Lung (tissue), 12 donors: Measurements from ENCODE around the gene SH3PXD2A. TPM values are rescaled to one million over a fixed set of nuclear protein-coding genes. Genes with fewer than 3 reads are reported as not detected.

Experiments used
- ATAC-seq: fragments of 200-7000 bp; cut with Tn5 transposase; one replicate; pipeline ENCODE4 v1.9.1; 2020; ENCODE audit warnings: moderate number of reproducible peaks; ENCODE audit not compliant: insufficient read depth, low FRiP score
- DNase-seq, 3 donors: peaks; one replicate each; pipeline ENCODE4 v3.0.0-alpha.2; 2013 to 2017
- H3K27ac ChIP-seq, 2 donors: one replicate each; pipeline ENCODE4 v1.5.1; 2013; ENCODE audit warnings: mild to moderate bottlenecking in 2 of 2, moderate library complexity in 2 of 2, control low read depth in 1 of 2, inconsistent platforms in 1 of 2, low read depth in 1 of 2, low read length in 1 of 2
- H3K27me3 ChIP-seq, 3 donors: one replicate each; pipeline ENCODE4 v1.5.1; 2013; ENCODE audit warnings: low read length in 2 of 3; ENCODE audit not compliant: control insufficient read depth in 3 of 3, insufficient read depth in 3 of 3
- H3K36me3 ChIP-seq, 4 donors: one replicate each; pipeline ENCODE4 v1.5.1; 2013; ENCODE audit warnings: low read length in 4 of 4, mild to moderate bottlenecking in 1 of 4, moderate library complexity in 1 of 4; ENCODE audit not compliant: control insufficient read depth in 4 of 4, insufficient read depth in 4 of 4
- H3K4me1 ChIP-seq, 5 donors: one replicate each; pipeline ENCODE4 v1.5.1; 2013; ENCODE audit warnings: low read length in 5 of 5, mild to moderate bottlenecking in 2 of 5, moderate library complexity in 1 of 5; ENCODE audit not compliant: control insufficient read depth in 5 of 5, insufficient read depth in 5 of 5
- H3K4me3 ChIP-seq: one replicate; pipeline ENCODE4 v1.5.1; 2013; ENCODE audit warnings: mild to moderate bottlenecking, control low read depth, moderate library complexity
- H3K9ac ChIP-seq, 2 donors: one replicate each; pipeline ENCODE4 v1.5.1; 2013; ENCODE audit warnings: low read length in 2 of 2, control low read depth in 1 of 2; ENCODE audit not compliant: insufficient read depth in 1 of 2
- H3K9me3 ChIP-seq, 4 donors: one replicate each; pipeline ENCODE4 v1.5.1; 2013; ENCODE audit warnings: low read length in 3 of 4, mild to moderate bottlenecking in 1 of 4, moderate library complexity in 1 of 4; ENCODE audit not compliant: control insufficient read depth in 4 of 4, insufficient read depth in 3 of 4
- WGBS, 2 donors: extraction: QIAGEN DNeasy Blood & Tissue Kit; methylation state at CpG; one replicate each; pipeline ENCODE4 v1.1.7; 2013; 5-methylcytosine and 5-hydroxymethylcytosine counted together
- polyA plus RNA-seq, 2 donors: library from polyadenylated mRNA; stranded (reverse); fragments of 200-250 nt; gene quantifications; one replicate each; pipeline ENCODE4 v1.2.1, GENCODE V29; 2013
- total RNA-seq, 2 donors: library from RNA; depleted of rRNA in 1 of 2; stranded (reverse); fragments of >200 nt in 1 of 2; gene quantifications; one replicate each; pipeline ENCODE4 v1.2.1, GENCODE V29; 2014 to 2021
- TF ChIP-seq, protein P1 (sequence below): IDR thresholded peaks from 2 replicates; pipeline ENCODE4 v1.5.1; 2012; ENCODE audit warnings: mild to moderate bottlenecking; ENCODE audit errors: control extremely low read depth, extremely low read depth
- donor health status: control.
- donor health status: control.
- donor health status: Bipolar disorder and iron deficiency.
- donor health status: healthy.
- donor health status: DM: yes; HTN: yes; CAD: no.

SH3PXD2A gene
- total and polyA plus RNA-seq, 4 donors, result 9.9 to 53.2 (median 29.2) TPM

DNA sequence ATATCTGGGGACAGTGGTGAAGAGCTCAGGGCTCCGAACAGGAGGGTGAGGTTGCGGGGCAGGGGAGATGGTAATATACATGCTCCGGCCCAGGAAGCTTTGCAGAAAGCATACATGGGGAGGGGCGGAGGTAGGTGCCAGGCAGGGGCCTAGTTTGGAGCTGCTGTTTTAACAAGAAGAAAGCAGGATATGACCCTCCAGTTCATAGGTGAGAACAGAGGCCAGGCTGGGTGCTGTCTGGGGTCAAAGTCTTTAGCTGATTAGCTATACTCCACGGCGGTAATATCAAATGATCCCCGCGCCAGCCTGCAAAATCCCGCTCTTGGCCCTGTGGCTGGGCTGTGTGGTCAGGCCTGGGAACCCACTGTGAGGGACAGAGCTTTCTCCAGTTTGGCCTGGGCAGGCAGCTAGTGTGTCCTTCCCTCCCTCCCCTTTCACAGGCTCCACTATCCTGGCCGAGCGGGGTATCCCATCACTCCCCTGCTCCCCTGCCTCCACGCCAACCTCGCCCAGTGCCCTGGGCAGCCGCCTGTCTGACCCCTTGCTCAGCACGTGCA lies 266.2 kb downstream of the SH3PXD2A start:
- ATAC-seq (no peak), DNase-seq (no peak)
- peaks cover 0 to 5% (median 0%) of the 10 kb centered on the region in 4 donors for H3K9me3 ChIP-seq
- H3K9ac ChIP-seq, result no peak overlapping the region
- no peak overlapping the region for H3K27ac ChIP-seq
- no peak overlapping the region for H3K4me3 ChIP-seq
- no peaks in the 10 kb centered on the region for H3K36me3 ChIP-seq
- peaks cover 0 to 10% (median 5%) of the 10 kb centered on the region in 5 donors for H3K4me1 ChIP-seq
- peaks cover 0 to 3% (median 0%) of the 10 kb centered on the region in 3 donors for H3K27me3 ChIP-seq
- 90 to 91% methylated on average over 15 of the region's 15 CpGs for WGBS, 2 donors
- TF ChIP-seq, protein P1, sequence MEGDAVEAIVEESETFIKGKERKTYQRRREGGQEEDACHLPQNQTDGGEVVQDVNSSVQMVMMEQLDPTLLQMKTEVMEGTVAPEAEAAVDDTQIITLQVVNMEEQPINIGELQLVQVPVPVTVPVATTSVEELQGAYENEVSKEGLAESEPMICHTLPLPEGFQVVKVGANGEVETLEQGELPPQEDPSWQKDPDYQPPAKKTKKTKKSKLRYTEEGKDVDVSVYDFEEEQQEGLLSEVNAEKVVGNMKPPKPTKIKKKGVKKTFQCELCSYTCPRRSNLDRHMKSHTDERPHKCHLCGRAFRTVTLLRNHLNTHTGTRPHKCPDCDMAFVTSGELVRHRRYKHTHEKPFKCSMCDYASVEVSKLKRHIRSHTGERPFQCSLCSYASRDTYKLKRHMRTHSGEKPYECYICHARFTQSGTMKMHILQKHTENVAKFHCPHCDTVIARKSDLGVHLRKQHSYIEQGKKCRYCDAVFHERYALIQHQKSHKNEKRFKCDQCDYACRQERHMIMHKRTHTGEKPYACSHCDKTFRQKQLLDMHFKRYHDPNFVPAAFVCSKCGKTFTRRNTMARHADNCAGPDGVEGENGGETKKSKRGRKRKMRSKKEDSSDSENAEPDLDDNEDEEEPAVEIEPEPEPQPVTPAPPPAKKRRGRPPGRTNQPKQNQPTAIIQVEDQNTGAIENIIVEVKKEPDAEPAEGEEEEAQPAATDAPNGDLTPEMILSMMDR, result no peak

DNA sequence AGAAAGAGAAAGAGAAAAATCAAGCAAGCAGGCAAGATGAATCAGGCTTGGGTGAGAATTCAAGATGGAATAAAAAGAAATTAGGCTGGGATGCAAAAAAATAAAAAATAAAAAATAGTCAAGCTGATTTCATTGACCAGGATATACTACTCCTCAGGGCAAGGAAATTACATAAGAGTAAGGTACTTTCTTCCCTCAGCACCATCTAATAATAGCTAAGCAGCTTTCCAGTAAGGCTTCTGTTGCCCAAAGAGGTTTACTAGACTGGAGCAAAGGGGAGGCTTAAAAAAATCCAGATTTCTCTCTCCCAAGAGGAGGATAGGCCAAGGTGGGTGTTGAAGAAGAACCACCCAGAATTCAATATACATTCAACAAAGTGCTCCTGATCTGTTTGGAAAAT lies 268.3 kb downstream of the SH3PXD2A start:
- DNase-seq, result no peak
- H3K9ac ChIP-seq, result no peak overlapping the region
- ATAC-seq, result no peak
- peaks cover 0 to 8% (median 3%) of the 10 kb centered on the region in 3 donors for H3K27me3 ChIP-seq
- H3K36me3 ChIP-seq, result no peaks in the 10 kb centered on the region
- no peak overlapping the region for H3K27ac ChIP-seq
- peaks cover 0 to 5% (median 0%) of the 10 kb centered on the region in 4 donors for H3K9me3 ChIP-seq
- TF ChIP-seq, protein P1, result no peak
- H3K4me1 ChIP-seq, result peaks cover 0 to 10% (median 4%) of the 10 kb centered on the region in 5 donors
- no peak overlapping the region for H3K4me3 ChIP-seq

DNA sequence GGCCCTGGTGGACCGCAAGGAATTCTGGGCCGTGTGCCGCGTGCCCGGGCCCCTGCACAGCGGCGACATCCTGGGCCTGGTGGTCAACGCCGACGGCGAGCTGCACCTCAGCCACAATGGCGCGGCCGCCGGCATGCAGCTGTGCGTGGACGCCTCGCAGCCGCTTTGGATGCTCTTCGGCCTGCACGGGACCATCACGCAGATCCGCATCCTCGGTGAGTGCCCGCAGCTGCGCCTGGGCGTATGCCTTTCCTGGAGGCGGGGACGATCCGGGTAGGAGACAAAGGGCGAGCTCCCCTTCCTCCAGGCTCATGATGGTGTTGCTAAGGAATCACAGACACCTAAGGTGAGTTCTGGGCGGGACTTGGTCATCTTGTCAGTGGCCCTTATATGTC lies 270.4 kb downstream of the SH3PXD2A start:
- H3K27me3 ChIP-seq, result peaks cover 0 to 8% (median 3%) of the 10 kb centered on the region in 3 donors
- peaks cover 0 to 10% (median 4%) of the 10 kb centered on the region in 5 donors for H3K4me1 ChIP-seq
- DNase-seq, result no peak
- H3K4me3 ChIP-seq, result no peak overlapping the region
- H3K9me3 ChIP-seq, result peaks cover 0 to 5% (median 0%) of the 10 kb centered on the region in 4 donors
- no peaks in the 10 kb centered on the region for H3K36me3 ChIP-seq
- H3K9ac ChIP-seq, result no peak overlapping the region
- TF ChIP-seq, protein P1, result no peak
- no peak for ATAC-seq
- 71 to 72% methylated on average over 32 of the region's 32 CpGs for WGBS, 2 donors
- no peak overlapping the region for H3K27ac ChIP-seq
